ENCODE data around the gene KCNQ1.

KCNQ1 gene

GRCh38 chr11:2661173-2662023 is 216.6 kb downstream of the KCNQ1 start:
- TF ChIP-seq CTCF (IDR thresholded peaks at IDR 0.05; ENCODE audit: low read depth, low read length) = no peak
- H3K4me3 ChIP-seq (ENCODE audit: low read depth, low read length) = no peak overlapping the region

GRCh38 chr11:2662024-2662312 is 217.2 kb downstream of the KCNQ1 start:
- H3K4me3 ChIP-seq (ENCODE audit: low read depth, low read length) = no peak overlapping the region
- no peak for TF ChIP-seq CTCF (IDR thresholded peaks at IDR 0.05; ENCODE audit: low read depth, low read length)

GRCh38 chr11:2662430-2663299 is 217.9 kb downstream of the KCNQ1 start:
- no peak overlapping the region for H3K4me3 ChIP-seq (ENCODE audit: low read depth, low read length)
- no peak for TF ChIP-seq CTCF (IDR thresholded peaks at IDR 0.05; ENCODE audit: low read depth, low read length)

- no peak for TF ChIP-seq CTCF (IDR thresholded peaks at IDR 0.05; ENCODE audit: low read depth, low read length)
- no peak overlapping the region for H3K4me3 ChIP-seq (ENCODE audit: low read depth, low read length)
Measured at GRCh38 chr11:2663506-2663905, 218.7 kb downstream of the KCNQ1 start.

- TF ChIP-seq CTCF (IDR thresholded peaks at IDR 0.05; ENCODE audit: low read depth, low read length) = no peak
Measured at GRCh38 chr11:2663915-2664314, 219.1 kb downstream of the KCNQ1 start.

GRCh38 chr11:2664376-2664775 is 219.6 kb downstream of the KCNQ1 start:
- no peak for TF ChIP-seq CTCF (IDR thresholded peaks at IDR 0.05; ENCODE audit: low read depth, low read length)

More at GRCh38 chr11:2663915-2664314, 219.1 kb downstream of the KCNQ1 start:
- no peak overlapping the region for H3K4me3 ChIP-seq (ENCODE audit: low read depth, low read length)

More at GRCh38 chr11:2664376-2664775, 219.6 kb downstream of the KCNQ1 start:
- H3K4me3 ChIP-seq (ENCODE audit: low read depth, low read length) = no peak overlapping the region
